ENCODE measurements around the gene CLEC7A.

The CLEC7A gene

DNA sequence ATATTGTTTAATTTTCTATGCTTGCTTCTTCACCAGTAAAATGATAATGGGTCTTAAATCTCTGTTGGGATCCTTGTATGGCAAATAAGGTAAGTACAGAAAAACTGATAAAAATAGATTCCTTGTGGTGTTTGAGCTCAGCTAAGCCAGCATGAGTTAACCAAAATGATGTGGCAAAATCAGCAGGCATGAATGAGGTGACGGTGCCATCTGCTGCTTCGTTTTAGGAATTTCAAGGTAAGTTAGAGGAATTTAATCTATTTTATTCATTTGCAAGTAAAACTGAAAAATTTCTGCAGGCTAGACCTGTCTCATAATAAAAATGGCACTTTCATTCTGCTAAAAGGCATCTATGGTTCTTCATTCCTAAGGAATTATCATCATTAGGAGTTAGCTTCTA is 10.0 kb upstream of the CLEC7A start:
- peak; percentile 29 for DNase-seq (ENCODE audit: extremely low read depth, insufficient read length)

DNA sequence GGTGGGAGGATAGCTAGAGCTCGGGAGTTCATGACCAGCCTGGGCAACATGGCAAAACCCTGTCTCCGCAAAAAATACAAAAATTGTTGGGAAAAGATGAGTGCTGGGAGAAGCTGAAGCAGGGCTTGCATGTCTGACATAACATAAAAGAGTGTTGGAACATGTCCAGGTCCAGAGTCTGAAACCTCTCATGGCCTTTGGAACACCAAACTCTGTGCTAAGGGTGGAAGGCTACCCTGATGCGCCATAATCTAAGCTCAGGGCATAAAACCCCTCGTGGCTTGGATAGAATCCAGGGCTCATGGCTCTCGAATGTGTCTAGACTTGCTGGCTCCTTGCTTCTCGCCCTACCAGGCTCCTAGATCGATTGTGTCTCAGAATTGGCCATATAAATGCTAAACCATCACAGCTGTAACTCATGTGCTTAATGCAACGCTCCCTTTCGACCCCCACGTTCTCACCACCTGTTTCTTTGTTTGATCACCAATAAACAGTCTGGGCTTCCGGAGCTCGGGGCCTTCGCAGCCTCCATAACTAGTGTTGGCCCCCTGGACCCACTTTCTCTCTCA is 6.7 kb upstream of the CLEC7A start:
- no peak for DNase-seq (ENCODE audit: extremely low read depth, insufficient read length)
- H3K27me3 ChIP-seq (replicated peaks; ENCODE audit: control insufficient read depth, insufficient read depth, low read length), result no peaks in the 10 kb centered on the region
- no peak overlapping the region for H3K4me3 ChIP-seq (replicated peaks; ENCODE audit: low read depth, low read length)
- TF ChIP-seq, protein P1, sequence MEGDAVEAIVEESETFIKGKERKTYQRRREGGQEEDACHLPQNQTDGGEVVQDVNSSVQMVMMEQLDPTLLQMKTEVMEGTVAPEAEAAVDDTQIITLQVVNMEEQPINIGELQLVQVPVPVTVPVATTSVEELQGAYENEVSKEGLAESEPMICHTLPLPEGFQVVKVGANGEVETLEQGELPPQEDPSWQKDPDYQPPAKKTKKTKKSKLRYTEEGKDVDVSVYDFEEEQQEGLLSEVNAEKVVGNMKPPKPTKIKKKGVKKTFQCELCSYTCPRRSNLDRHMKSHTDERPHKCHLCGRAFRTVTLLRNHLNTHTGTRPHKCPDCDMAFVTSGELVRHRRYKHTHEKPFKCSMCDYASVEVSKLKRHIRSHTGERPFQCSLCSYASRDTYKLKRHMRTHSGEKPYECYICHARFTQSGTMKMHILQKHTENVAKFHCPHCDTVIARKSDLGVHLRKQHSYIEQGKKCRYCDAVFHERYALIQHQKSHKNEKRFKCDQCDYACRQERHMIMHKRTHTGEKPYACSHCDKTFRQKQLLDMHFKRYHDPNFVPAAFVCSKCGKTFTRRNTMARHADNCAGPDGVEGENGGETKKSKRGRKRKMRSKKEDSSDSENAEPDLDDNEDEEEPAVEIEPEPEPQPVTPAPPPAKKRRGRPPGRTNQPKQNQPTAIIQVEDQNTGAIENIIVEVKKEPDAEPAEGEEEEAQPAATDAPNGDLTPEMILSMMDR (IDR thresholded peaks at IDR 0.05; ENCODE audit: insufficient read depth, low read length, poor library complexity, severe bottlenecking), result no peak
- no peaks in the 10 kb centered on the region for H3K36me3 ChIP-seq (ENCODE audit: control insufficient read depth, insufficient read depth, low read length)

More for the DNA sequence above, 10.0 kb upstream of the CLEC7A start:
- TF ChIP-seq, protein P1 (IDR thresholded peaks at IDR 0.05; ENCODE audit: insufficient read depth, low read length, poor library complexity, severe bottlenecking), result peak; percentile 50
- Histone ChIP-seq H3K36me3 (ENCODE audit: control insufficient read depth, insufficient read depth, low read length) (no peaks in the 10 kb centered on the region), H3K4me3 (replicated peaks; ENCODE audit: low read depth, low read length) (no peak overlapping the region), H3K27me3 (replicated peaks; ENCODE audit: control insufficient read depth, insufficient read depth, low read length) (no peaks in the 10 kb centered on the region)

DNA sequence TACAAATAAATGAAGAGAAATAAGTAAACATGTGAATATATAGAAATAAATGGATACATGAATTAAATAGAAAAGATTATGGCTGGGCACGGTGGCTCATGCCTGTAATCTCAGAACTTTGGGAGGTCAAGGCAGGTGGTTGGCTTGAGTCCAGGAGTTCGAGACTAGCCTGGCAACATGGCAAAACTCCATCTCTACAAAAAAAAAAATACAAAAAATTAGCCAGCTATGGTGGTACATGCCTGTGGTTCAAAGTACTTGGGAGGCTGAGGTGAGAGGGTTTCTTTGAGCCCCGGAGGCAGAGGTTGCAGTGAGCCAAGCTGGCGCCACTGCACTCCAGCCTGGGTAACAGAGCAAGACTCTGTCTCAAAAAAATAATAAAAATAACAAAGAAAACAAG is 5.1 kb upstream of the CLEC7A start:
- TF ChIP-seq, protein P1 (IDR thresholded peaks at IDR 0.05; ENCODE audit: insufficient read depth, low read length, poor library complexity, severe bottlenecking), result no peak
- no peak overlapping the region for H3K4me3 ChIP-seq (replicated peaks; ENCODE audit: low read depth, low read length)
- no peak for DNase-seq (ENCODE audit: extremely low read depth, insufficient read length)

DNA sequence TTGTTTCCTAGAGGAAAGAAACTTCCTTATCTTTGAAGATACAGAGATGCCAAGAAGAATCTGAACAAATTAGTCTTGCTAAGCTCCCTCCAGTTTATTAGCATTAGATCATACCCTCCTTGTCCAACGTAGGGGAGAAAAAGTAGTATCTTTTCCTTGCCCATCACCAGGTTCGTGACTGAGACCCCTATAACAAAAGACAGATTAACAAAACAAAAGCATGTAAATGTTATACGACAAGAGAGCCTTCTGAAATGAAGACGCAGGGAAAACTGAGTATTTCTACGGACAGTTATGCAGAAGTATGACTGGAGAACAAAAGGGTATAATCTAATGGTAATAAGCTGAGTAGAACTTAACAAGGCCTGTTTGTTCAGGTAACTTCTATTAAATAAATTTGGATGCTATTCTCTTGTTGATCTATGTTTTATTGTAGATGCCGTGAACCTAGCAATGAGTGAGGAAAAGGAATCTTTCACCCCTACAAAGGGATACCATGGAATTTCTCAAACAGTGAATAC is 2.9 kb upstream of the CLEC7A start:
- Histone ChIP-seq H3K27me3 (replicated peaks; ENCODE audit: control insufficient read depth, insufficient read depth, low read length) (no peaks in the 10 kb centered on the region; the same call in 1 of the 2 replicates), H3K4me3 (replicated peaks; ENCODE audit: low read depth, low read length) (no peak overlapping the region), H3K36me3 (ENCODE audit: control insufficient read depth, insufficient read depth, low read length) (no peaks in the 10 kb centered on the region)
- no peak for DNase-seq (ENCODE audit: extremely low read depth, insufficient read length)
- TF ChIP-seq, protein P1 (IDR thresholded peaks at IDR 0.05; ENCODE audit: insufficient read depth, low read length, poor library complexity, severe bottlenecking), result no peak

More for the DNA sequence above, 5.1 kb upstream of the CLEC7A start:
- H3K36me3 ChIP-seq (ENCODE audit: control insufficient read depth, insufficient read depth, low read length), result no peaks in the 10 kb centered on the region
- no peaks in the 10 kb centered on the region for H3K27me3 ChIP-seq (replicated peaks; ENCODE audit: control insufficient read depth, insufficient read depth, low read length)

DNA sequence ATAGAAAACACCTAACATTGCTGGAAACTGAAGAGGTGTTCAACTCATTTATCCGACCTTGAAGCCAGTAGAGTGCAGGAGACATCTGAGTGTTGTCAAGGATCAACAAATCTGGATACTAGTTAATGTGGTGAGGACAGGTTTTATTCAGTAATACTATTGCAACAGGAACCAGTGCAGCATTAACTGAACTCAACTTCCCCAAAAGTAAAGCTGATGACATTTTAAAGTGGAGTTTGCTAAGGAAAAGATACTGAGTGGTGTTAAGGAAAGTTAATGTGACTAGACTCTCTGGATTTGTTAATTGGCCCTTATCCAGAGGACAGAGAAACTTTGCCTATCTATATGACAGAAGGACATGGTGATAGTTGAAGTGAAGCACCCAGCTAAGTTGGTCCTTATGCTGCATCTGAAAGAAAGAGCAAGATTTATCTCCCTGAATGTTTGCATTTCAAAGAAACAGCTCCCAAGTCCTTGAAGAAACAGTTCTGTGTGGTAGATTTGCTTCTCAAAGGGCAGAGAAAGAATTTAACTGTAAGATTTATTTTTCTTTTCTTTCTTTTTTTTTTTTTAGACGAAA is 1.2 kb upstream of the CLEC7A start:
- DNase-seq (ENCODE audit: extremely low read depth, insufficient read length), result no peak

More for the DNA sequence above, 1.2 kb upstream of the CLEC7A start:
- H3K27me3 ChIP-seq (replicated peaks; ENCODE audit: control insufficient read depth, insufficient read depth, low read length), result no peaks in the 10 kb centered on the region; the same call in 1 of the 2 replicates
- no peaks in the 10 kb centered on the region for H3K36me3 ChIP-seq (ENCODE audit: control insufficient read depth, insufficient read depth, low read length)
- TF ChIP-seq, protein P1 (IDR thresholded peaks at IDR 0.05; ENCODE audit: insufficient read depth, low read length, poor library complexity, severe bottlenecking), result no peak
- H3K4me3 ChIP-seq (replicated peaks; ENCODE audit: low read depth, low read length), result no peak overlapping the region

Measured in GM06990 (cell line).